Activated CD8-positive, alpha-beta T cell treated with anti-CD3 and anti-CD28 coated beads for 36 hours (primary cell): ENCODE results near the gene TAF6L. TPM values are rescaled to one million over a fixed set of nuclear protein-coding genes. Genes with fewer than 3 reads are reported as not detected.
A peak's percentile ranks its signal among the peaks of the same experiment; 100 is the strongest.

Experiments used
- ATAC-seq: fragments of 200-7000 bp; cut with Tn5 transposase; one replicate; pipeline ENCODE4 v1.10.0; 2021; ENCODE audit warnings: mild to moderate bottlenecking, moderate library complexity
- CTCF ChIA-PET: fragments of 350-600 bp; sonication (Branson Sonifier 250); formaldehyde crosslinking; loops from one replicate; lab custom pipeline; 2021; ENCODE audit warnings: antibody characterized with exemption; lab: Charles Lee
- POLR2A ChIA-PET: fragments of 350-600 bp; sonication (Branson Sonifier 250); formaldehyde crosslinking; loops from one replicate; lab custom pipeline; 2021; ENCODE audit warnings: antibody characterized with exemption; lab: Charles Lee
- DNase-seq: peaks from one replicate; pipeline ENCODE4 v3.0.0-alpha.2; 2020
- H3K27ac Mint-ChIP-seq: one replicate; pipeline ENCODE4 v1.8.0; 2021; ENCODE audit warnings: mild to moderate bottlenecking, mixed read lengths
- H3K27me3 Mint-ChIP-seq: one replicate; pipeline ENCODE4 v1.8.0; 2021; ENCODE audit warnings: mixed read lengths
- H3K36me3 Mint-ChIP-seq: one replicate; pipeline ENCODE4 v1.8.0; 2021; ENCODE audit warnings: low read depth, mixed read lengths
- H3K4me1 Mint-ChIP-seq: one replicate; pipeline ENCODE4 v1.8.0; 2021; ENCODE audit warnings: low read depth, mixed read lengths
- H3K4me3 Mint-ChIP-seq: one replicate; pipeline ENCODE4 v1.8.0; 2021; ENCODE audit warnings: mild to moderate bottlenecking, moderate library complexity, mixed read lengths
- H3K9me3 Mint-ChIP-seq: one replicate; pipeline ENCODE4 v1.8.0; 2021; ENCODE audit warnings: mixed read lengths
- CTCF ChIP-seq: fragments of 200-600 bp; IDR thresholded peaks from one replicate; pipeline ENCODE4 v1.8.0; 2022; ENCODE audit warnings: antibody characterized with exemption, mild to moderate bottlenecking
- intact Hi-C: fragments of 100-400 bp; cut with micrococcal nuclease; formaldehyde crosslinking; loops from one replicate; pipeline ENCODE4 v1.10.0; 2022
- total RNA-seq, 2 experiments: library from RNA; stranded (reverse); gene quantifications; one replicate each; pipeline ENCODE4 v1.2.3, GENCODE V29; 2021

TAF6L gene
- total RNA-seq: 10 to 100 TPM; 13.7 to 16.7 TPM

GRCh38 chr11:62771144-62772021 is at the start of gene TAF6L:
Gene TAF6L (plus strand): TSS chr11:62771396. CDS start chr11:62775784, 4,388 bp downstream.
- DNase-seq: peak; percentile 97
- CTCF ChIA-PET: interaction anchor here (1.0 to 7.4 kb wide), 8 partner anchors 10 to 110 kb away, joined by 3 to 74 read pairs (median 5); partner anchors contain the start of genes HNRNPUL2, POLR2G, SLC3A2 and TMEM179B
- peak; percentile 88 for ATAC-seq
- POLR2A ChIA-PET: interaction anchor here (0.5 to 5.2 kb wide), 23 partner anchors 10 to 180 kb away, joined by 3 to 38 read pairs (median 4); partner anchors contain the start of genes C11orf98, CSKMT, INTS5 and LBHD1
- TF ChIP-seq CTCF: no peak
- Mint-ChIP-seq H3K4me3 (peak within 1 kb of the TSS; percentile 81), H3K36me3 (peaks cover 6% of the 10 kb centered on the region), H3K4me1 (peaks cover 21% of the 10 kb centered on the region), H3K27me3 (no peaks in the 10 kb centered on the region), H3K27ac (peak within 1 kb of the TSS; percentile 93), H3K9me3 (no peaks in the 10 kb centered on the region)
- intact Hi-C loops: no loop called here

- peak overlapping the region; percentile 74 for H3K27ac Mint-ChIP-seq
- CTCF ChIA-PET: interaction anchor here (0.6 kb wide), 1 partner anchor 16 kb away, joined by 3 read pairs; no protein-coding TSS in a partner anchor
- ATAC-seq (no peak), DNase-seq (no peak)
- no peak overlapping the region for H3K4me3 Mint-ChIP-seq
- H3K9me3 Mint-ChIP-seq: no peaks in the 10 kb centered on the region
- H3K27me3 Mint-ChIP-seq: no peaks in the 10 kb centered on the region
- POLR2A ChIA-PET: no interaction called here
- no peak for TF ChIP-seq CTCF
- intact Hi-C loops: no loop called here
- peaks cover 86% of the 10 kb centered on the region for H3K36me3 Mint-ChIP-seq
- H3K4me1 Mint-ChIP-seq: peaks cover 48% of the 10 kb centered on the region
These were observed 49.2 kb upstream of the TAF6L start for GRCh38 chr11:62721994-62722393.

- Mint-ChIP-seq H3K4me1 (peaks cover 46% of the 10 kb centered on the region), H3K4me3 (peak overlapping the region; percentile 95), H3K9me3 (no peaks in the 10 kb centered on the region), H3K27me3 (no peaks in the 10 kb centered on the region), H3K27ac (peak overlapping the region; percentile 54), H3K36me3 (peaks cover 76% of the 10 kb centered on the region)
- intact Hi-C loops: no loop called here
- no peak for ATAC-seq
- CTCF ChIA-PET: interaction anchor here (1.0 to 2.3 kb wide), 6 partner anchors 9 to 62 kb away, joined by 3 to 10 read pairs (median 4); no protein-coding TSS in a partner anchor
- no peak for DNase-seq
- TF ChIP-seq CTCF: no peak
- POLR2A ChIA-PET: interaction anchor here (0.6 to 7.5 kb wide), 15 partner anchors 8 to 157 kb away, joined by 3 to 75 read pairs (median 4); partner anchors contain the start of genes C11orf98, CSKMT, LBHD1 and POLR2G
These were observed 47.0 kb upstream of the TAF6L start for GRCh38 chr11:62724171-62724570.

GRCh38 chr11:62725646-62726045 is 45.5 kb upstream of the TAF6L start:
- CTCF ChIA-PET: interaction anchor here (0.6 to 2.3 kb wide), 4 partner anchors 28 to 61 kb away, joined by 3 to 7 read pairs (median 3); partner anchors contain the start of gene ZBTB3
- no peaks in the 10 kb centered on the region for H3K27me3 Mint-ChIP-seq
- TF ChIP-seq CTCF: no peak
- no peak for ATAC-seq
- H3K4me3 Mint-ChIP-seq: peak overlapping the region; percentile 95
- peak overlapping the region; percentile 99 for H3K27ac Mint-ChIP-seq
- H3K36me3 Mint-ChIP-seq: peaks cover 68% of the 10 kb centered on the region
- POLR2A ChIA-PET: interaction anchor here (0.9 to 7.5 kb wide), 8 partner anchors 9 to 129 kb away, joined by 3 to 75 read pairs (median 10); partner anchors contain the start of gene ZBTB3
- H3K4me1 Mint-ChIP-seq: peaks cover 48% of the 10 kb centered on the region
- no peak for DNase-seq
- intact Hi-C loops: loop anchor here (5.0 kb wide), 1 partner anchor 37 kb away; the partner anchor contains the start of gene POLR2G
- H3K9me3 Mint-ChIP-seq: no peaks in the 10 kb centered on the region
